PC-9 (cell line): Measurements from ENCODE around the gene SRP9. TPM values are rescaled to one million over a fixed set of nuclear protein-coding genes. Genes with fewer than 3 reads are reported as not detected.
"Not testable (repeated sequence)": the region's sequence is repeated elsewhere in the genome, so short reads cannot be mapped to it uniquely, and the experiment has no call there.

Experiments
- BruUV-seq: library from RNA; stranded (reverse); fragments of 400-500 nt; replicated peaks from 2 replicates; lab custom pipeline; 2021; lab: Mats Ljungman, UMichigan
- CTCF ChIA-PET: fragments of 300-600 bp; sonication (Branson Sonifier 250); formaldehyde crosslinking; loops from one replicate; lab custom pipeline; 2022; ENCODE audit warnings: antibody characterized with exemption; lab: Charles Lee
- POLR2A ChIA-PET: fragments of 300-600 bp; sonication (Branson Sonifier 250); formaldehyde crosslinking; loops from one replicate; lab custom pipeline; 2022; ENCODE audit warnings: antibody characterized with exemption; ENCODE audit not compliant: unreplicated experiment; lab: Charles Lee
- DNase-seq, 2 experiments: peaks; one replicate each; pipeline versions ENCODE4 v3.0.0 to v3.0.0-alpha.2; 2015 to 2022; ENCODE audit warnings: mixed read lengths in 1 of 2
- H2AFZ ChIP-seq: fragments of 200-600 bp; sonication (generic); 2 replicates; pipeline ENCODE4 v1.8.1; 2017; ENCODE audit warnings: antibody characterized with exemption
- H3F3A ChIP-seq: fragments of 200-600 bp; sonication (generic); 2 replicates; pipeline ENCODE4 v1.8.1; 2017; ENCODE audit warnings: antibody characterized with exemption, mild to moderate bottlenecking, low read depth; ENCODE audit not compliant: insufficient read depth
- H3K27ac ChIP-seq: fragments of 200-600 bp; sonication (generic); 2 replicates; pipeline ENCODE4 v1.6.1; 2016; ENCODE audit warnings: mixed run types
- H3K27me3 ChIP-seq: fragments of 200-600 bp; sonication (generic); 2 replicates; pipeline ENCODE4 v1.6.1; 2016; ENCODE audit warnings: low read depth, mixed run types; ENCODE audit not compliant: insufficient read depth
- H3K36me3 ChIP-seq: fragments of 200-600 bp; sonication (generic); 2 replicates; pipeline ENCODE4 v1.6.1; 2016; ENCODE audit warnings: low read depth, mixed run types
- H3K4me1 ChIP-seq: fragments of 200-600 bp; sonication (generic); replicated peaks from 2 replicates; pipeline ENCODE4 v1.6.1; 2016; ENCODE audit warnings: mixed run types; ENCODE audit not compliant: insufficient read depth
- H3K4me2 ChIP-seq: fragments of 200-600 bp; sonication (generic); 2 replicates; pipeline ENCODE4 v1.6.1; 2017; ENCODE audit warnings: mixed run types
- H3K4me3 ChIP-seq: fragments of 200-600 bp; sonication (generic); 2 replicates; pipeline ENCODE4 v1.6.1; 2016; ENCODE audit warnings: mixed run types
- H3K79me2 ChIP-seq: fragments of 200-600 bp; sonication (generic); 2 replicates; pipeline ENCODE4 v1.6.1; 2017; ENCODE audit warnings: low read depth, mixed run types
- H3K9me2 ChIP-seq: fragments of 200-600 bp; sonication (generic); 2 replicates; pipeline ENCODE4 v1.8.1; 2017; ENCODE audit warnings: mild to moderate bottlenecking; ENCODE audit not compliant: insufficient read depth
- H3K9me3 ChIP-seq: fragments of 200-600 bp; sonication (generic); 2 replicates; pipeline ENCODE4 v1.8.1; 2016; ENCODE audit warnings: low read depth; ENCODE audit not compliant: insufficient read depth
- H4K20me1 ChIP-seq: fragments of 200-600 bp; sonication (generic); 2 replicates; pipeline ENCODE4 v1.8.1; 2017; ENCODE audit not compliant: insufficient read depth
- CTCF ChIP-seq: fragments of 200-600 bp; sonication (generic); conservative IDR thresholded peaks from 2 replicates; pipeline ENCODE4 v1.6.1; 2017; ENCODE audit warnings: mixed run types, antibody characterized with exemption, mild to moderate bottlenecking, moderate library complexity
- EZH2 ChIP-seq: fragments of 200-600 bp; sonication (generic); IDR thresholded peaks from 2 replicates; pipeline ENCODE4 v1.8.0; 2017; ENCODE audit warnings: antibody characterized with exemption, low read depth
- intact Hi-C: fragments of 100-400 bp; cut with micrococcal nuclease; formaldehyde crosslinking; loops from one replicate; pipeline ENCODE4 v1.10.0; 2022; ENCODE audit not compliant: unreplicated experiment
- total RNA-seq: library from RNA; stranded (reverse); gene quantifications from 2 replicates; pipeline ENCODE4 v1.2.3, GENCODE V29; 2021

SRP9 gene
- total RNA-seq, 1 experiment from 2014 or later = 406 TPM

DNA sequence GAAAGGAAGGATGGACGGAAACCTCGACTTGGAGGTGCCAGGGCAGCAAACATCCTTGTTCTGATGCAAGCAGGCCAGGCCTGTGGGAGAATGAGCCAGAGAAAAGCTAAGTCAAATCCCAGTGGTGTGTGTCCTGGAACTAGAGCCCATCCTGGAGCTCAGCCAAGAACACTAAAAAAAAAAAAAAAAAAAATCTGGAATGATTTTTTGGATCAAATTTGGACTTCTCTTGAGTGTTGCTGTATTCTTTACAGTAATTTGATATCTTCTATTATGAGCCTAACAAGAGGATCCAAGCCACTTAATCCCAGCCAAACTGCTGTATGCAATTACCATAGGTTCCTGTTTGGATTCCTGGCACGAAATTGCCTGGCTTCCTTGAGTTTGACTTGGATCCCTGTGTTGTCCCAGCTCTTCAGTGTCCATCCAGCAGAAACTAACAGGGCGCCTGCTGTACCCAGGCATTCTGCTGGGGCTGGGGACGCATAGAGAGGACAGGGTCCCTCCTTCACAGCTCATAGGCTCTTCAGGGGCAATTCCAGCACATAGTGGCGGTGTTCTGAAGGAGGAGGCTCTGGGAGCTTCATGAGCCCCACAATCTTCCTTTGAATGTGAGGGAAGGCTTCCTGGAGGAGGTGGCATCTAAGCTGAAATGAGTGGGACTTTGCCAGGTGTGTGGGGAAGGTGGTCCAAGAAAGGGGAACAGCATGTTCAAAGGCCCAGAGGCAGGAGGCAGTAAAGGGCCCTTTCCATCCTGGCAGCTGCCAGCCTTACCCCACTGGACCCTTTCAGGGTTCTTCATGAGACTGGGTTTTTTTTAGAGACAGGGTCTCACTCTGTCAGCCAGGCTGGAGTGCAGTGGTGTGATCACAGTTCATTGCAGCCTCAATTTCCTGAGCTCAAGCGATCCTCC, 57.0 kb downstream of the SRP9 start:
- H3F3A ChIP-seq = peaks cover 17% of the 10 kb centered on the region; the same call in 1 of the 2 replicates
- no peak overlapping the region for H3K4me3 ChIP-seq
- no peak overlapping the region for H2AFZ ChIP-seq
- no peak overlapping the region for H3K4me2 ChIP-seq
- TF ChIP-seq CTCF = no peak
- no peak for TF ChIP-seq EZH2
- no peaks in the 10 kb centered on the region for H3K9me2 ChIP-seq
- peaks cover 48% of the 10 kb centered on the region for H3K36me3 ChIP-seq
- H3K27me3 ChIP-seq = no peaks in the 10 kb centered on the region
- H3K27ac ChIP-seq = no peak overlapping the region
- H3K9me3 ChIP-seq = no peaks in the 10 kb centered on the region
- H4K20me1 ChIP-seq = peaks cover 10% of the 10 kb centered on the region; the same call in 1 of the 2 replicates
- intact Hi-C loops = no loop called here
- CTCF ChIA-PET = interaction anchor here (0.6 to 0.7 kb wide), 3 partner anchors 57 to 446 kb away, joined by 3 to 10 read pairs (median 4); partner anchors contain the start of gene SRP9
- H3K79me2 ChIP-seq = no peaks in the 10 kb centered on the region
- BruUV-seq = no TSS peak
- DNase-seq = no peak
- no peaks in the 10 kb centered on the region for H3K4me1 ChIP-seq
- POLR2A ChIA-PET = interaction anchor here (0.6 to 0.7 kb wide), 2 partner anchors 21 to 432 kb away, joined by 3 to 5 read pairs; no protein-coding TSS in a partner anchor

- POLR2A ChIA-PET = no interaction called here
- Histone ChIP-seq H3K4me3 (no peak overlapping the region), H3K27ac (no peak overlapping the region), H3K79me2 (no peaks in the 10 kb centered on the region), H3K9me3 (no peaks in the 10 kb centered on the region), H4K20me1 (peaks cover 10% of the 10 kb centered on the region; the same call in 1 of the 2 replicates), H3K36me3 (peaks cover 40% of the 10 kb centered on the region), H3K9me2 (no peaks in the 10 kb centered on the region), H2AFZ (no peak overlapping the region), H3K27me3 (no peaks in the 10 kb centered on the region), H3F3A (peaks cover 16% of the 10 kb centered on the region; the same call in 1 of the 2 replicates), H3K4me2 (no peak overlapping the region), H3K4me1 (no peaks in the 10 kb centered on the region)
- intact Hi-C loops = no loop called here
- DNase-seq = no peak
- CTCF ChIA-PET = interaction anchor here (0.7 kb wide), 1 partner anchor 58 kb away, joined by 10 read pairs; the partner anchor contains the start of gene SRP9
- no TSS peak for BruUV-seq
- TF ChIP-seq EZH2 (no peak), CTCF (no peak)
Measured at GRCh38 chr1:225835856-225836255, 58.2 kb downstream of the SRP9 start.

- BruUV-seq, H3K27me3 ChIP-seq, POLR2A ChIA-PET, H3K4me3 ChIP-seq, H3K4me2 ChIP-seq, H3K4me1 ChIP-seq, DNase-seq, H3K9me3 ChIP-seq, H3K79me2 ChIP-seq, intact Hi-C loops, H2AFZ ChIP-seq, CTCF ChIA-PET, H3K27ac ChIP-seq, H3K9me2 ChIP-seq: not testable (repeated sequence)
- Histone ChIP-seq H3K36me3 (peaks cover 38% of the 10 kb centered on the region), H4K20me1 (peaks cover 10% of the 10 kb centered on the region; the same call in 1 of the 2 replicates), H3F3A (peaks cover 15% of the 10 kb centered on the region; the same call in 1 of the 2 replicates)
Measured at GRCh38 chr1:225836296-225836695, 58.7 kb downstream of the SRP9 start.
